Stimulated activated CD8-positive, alpha-beta memory T cell treated with anti-CD3 and anti-CD28 coated beads, Interleukin-7, amount 100 ng/mL, for 24 hours (primary cell): Measurements from ENCODE around the gene PNLIP.

Experiments used
- DNase-seq: peaks from one replicate; pipeline ENCODE4 v3.0.0-alpha.2; 2020; ENCODE audit warnings: low read depth

Gene PNLIP

GRCh38 chr10:116615199-116615776, 69.6 kb downstream of the PNLIP start:
- no peak for DNase-seq
